Tibial nerve (tissue), 4 donors: Measurements from ENCODE around the gene KCNIP3. TPM values are rescaled to one million over a fixed set of nuclear protein-coding genes. Genes with fewer than 3 reads are reported as not detected.
A peak's percentile ranks its signal among the peaks of the same experiment; 100 is the strongest.

ENCODE experiments used
- DNase-seq, 2 donors: peaks; one replicate each; pipeline ENCODE4 v3.0.0-alpha.2; 2019; ENCODE audit warnings: low spot score in 2 of 2
- H3K27ac ChIP-seq, 4 donors: fragments of 200-600 bp; sonication (generic) in 3 of 4; one replicate each; pipeline ENCODE4 v1.5.1; 2017 to 2019; ENCODE audit warnings: mild to moderate bottlenecking in 1 of 4
- H3K27me3 ChIP-seq, 2 donors: fragments of 200-600 bp; sonication (generic) in 1 of 2; one replicate each; pipeline versions ENCODE4 v1.5.1 to v1.6.0; 2017 to 2019
- H3K36me3 ChIP-seq, 3 donors: fragments of 200-600 bp; sonication (generic); one replicate each; pipeline ENCODE4 v1.5.1; 2018 to 2019
- H3K4me1 ChIP-seq, 4 donors: fragments of 200-600 bp; sonication (generic) in 3 of 4; one replicate each; pipeline ENCODE4 v1.5.1; 2017 to 2019
- H3K4me3 ChIP-seq, 4 donors: fragments of 200-600 bp; sonication (generic) in 3 of 4; one replicate each; pipeline ENCODE4 v1.5.1; 2017 to 2019; ENCODE audit warnings: mild to moderate bottlenecking in 1 of 4, moderate library complexity in 1 of 4
- H3K9me3 ChIP-seq, 4 donors: fragments of 200-600 bp; sonication (generic) in 3 of 4; one replicate each; pipeline ENCODE4 v1.5.1; 2017 to 2019
- CTCF ChIP-seq, 5 experiments: fragments of 200-600 bp in 3 of 5; fragments of 450-650 bp in 2 of 5; sonication (generic) in 3 of 5; IDR thresholded peaks; one replicate each; pipeline ENCODE4 v1.5.1; 2016 to 2019; ENCODE audit warnings: antibody characterized with exemption in 5 of 5, mild to moderate bottlenecking in 3 of 5, moderate library complexity in 2 of 5
- EP300 ChIP-seq, 2 donors: sonication (generic); formaldehyde crosslinking; IDR thresholded peaks; one replicate each; pipeline ENCODE4 v1.6.1; 2017; ENCODE audit warnings: antibody characterized with exemption in 2 of 2, mild to moderate bottlenecking in 1 of 2
- POLR2A ChIP-seq, 2 donors: fragments of 450-650 bp; IDR thresholded peaks; one replicate each; pipeline ENCODE4 v1.6.1; 2017; ENCODE audit warnings: antibody characterized with exemption in 2 of 2, mild to moderate bottlenecking in 2 of 2, moderate library complexity in 2 of 2
- WGBS, 2 donors: methylation state at CpG; one replicate each; pipeline ENCODE4 v1.1.5; 2018; 5-methylcytosine and 5-hydroxymethylcytosine counted together
- total RNA-seq, 4 donors: library from RNA; depleted of rRNA; stranded (reverse); fragments of >200 nt; gene quantifications; one replicate each; pipeline ENCODE4 v1.1.0, GENCODE V29; 2016

KCNIP3 gene
- total RNA-seq, 4 donors from 2014 or later, result 35.1 to 90.8 (median 50.2) TPM

- Histone ChIP-seq H3K9me3 (no peaks in the 10 kb centered on the region), H3K36me3 (no peaks in the 10 kb centered on the region), H3K4me1 (peaks cover 0 to 35% (median 7%) of the 10 kb centered on the region in 4 donors), H3K27me3 (peaks cover 0 to 17% of the 10 kb centered on the region in 2 donors), H3K4me3 (peak overlapping the region in 2 of 4 donors; percentile 4 to 84), H3K27ac (peak overlapping the region in 2 of 4 donors; percentile 75 to 86)
- no peak for DNase-seq
- WGBS, 2 donors, result 70 to 73% methylated on average over 19 to 22 of the region's 22 CpGs
- TF ChIP-seq EP300 (IDR thresholded peaks at IDR 0.05), result no peak
- no peak for TF ChIP-seq CTCF (IDR thresholded peaks at IDR 0.05)
- TF ChIP-seq POLR2A (IDR thresholded peaks at IDR 0.05), result no peak
These were observed 50.8 kb downstream of the KCNIP3 start for GRCh38 chr2:95347681-95348608.

- TF ChIP-seq EP300 (IDR thresholded peaks at IDR 0.05) (no peak), POLR2A (IDR thresholded peaks at IDR 0.05) (no peak), CTCF (IDR thresholded peaks at IDR 0.05) (no peak)
- WGBS, 2 donors, result 42 to 49% methylated on average over 9 to 12 of the region's 12 CpGs
- H3K36me3 ChIP-seq, result no peaks in the 10 kb centered on the region
- H3K27me3 ChIP-seq, result peaks cover 0 to 13% of the 10 kb centered on the region in 2 donors
- H3K27ac ChIP-seq, result peak overlapping the region in 1 of 4 donors; percentile 86
- no peak for DNase-seq
- no peaks in the 10 kb centered on the region for H3K9me3 ChIP-seq
- H3K4me3 ChIP-seq, result peak overlapping the region in 1 of 4 donors; percentile 84
- peaks cover 0 to 35% (median 7%) of the 10 kb centered on the region in 4 donors for H3K4me1 ChIP-seq
These were observed 51.7 kb downstream of the KCNIP3 start for GRCh38 chr2:95348609-95349567.

- 63 to 72% methylated on average over 6 to 12 of the region's 12 CpGs for WGBS, 2 donors
- Histone ChIP-seq H3K27me3 (peaks cover 0 to 4% of the 10 kb centered on the region in 2 donors), H3K36me3 (peaks cover 0 to under 1% (median 0%) of the 10 kb centered on the region in 3 donors), H3K4me3 (no peak overlapping the region), H3K4me1 (peaks cover 0 to 35% (median 7%) of the 10 kb centered on the region in 4 donors), H3K9me3 (no peaks in the 10 kb centered on the region), H3K27ac (peak overlapping the region in 1 of 4 donors; percentile 22)
- TF ChIP-seq EP300 (IDR thresholded peaks at IDR 0.05) (no peak), CTCF (IDR thresholded peaks at IDR 0.05) (no peak), POLR2A (IDR thresholded peaks at IDR 0.05) (no peak)
- no peak for DNase-seq
These were observed 52.6 kb downstream of the KCNIP3 start for GRCh38 chr2:95349568-95350322.

DNA sequence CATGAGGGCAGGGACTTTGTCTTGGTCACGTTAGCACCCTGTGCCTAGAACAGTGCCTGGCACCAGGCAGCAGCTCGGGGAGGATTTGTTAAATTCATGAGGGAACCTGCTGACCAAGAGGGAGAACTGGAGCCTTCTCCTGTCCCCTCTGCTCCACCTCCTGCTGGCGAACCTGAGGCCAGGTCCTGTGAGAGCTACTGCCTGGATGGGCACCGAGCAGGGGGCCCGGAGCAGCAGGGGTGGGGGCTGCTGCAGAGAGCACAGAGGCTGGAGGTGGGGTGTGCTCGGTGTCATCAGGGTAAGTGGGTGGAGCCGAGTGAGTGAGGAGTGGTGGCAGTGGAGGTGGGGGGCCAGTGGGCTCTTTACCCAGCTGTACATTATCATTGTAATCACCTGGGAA, 53.2 kb downstream of the KCNIP3 start:
- H3K36me3 ChIP-seq, result peaks cover 0 to 7% (median 0%) of the 10 kb centered on the region in 3 donors
- 74 to 84% methylated on average over 7 of the region's 7 CpGs for WGBS, 2 donors
- H3K9me3 ChIP-seq, result no peaks in the 10 kb centered on the region
- no peaks in the 10 kb centered on the region for H3K27me3 ChIP-seq
- DNase-seq, result no peak
- H3K4me3 ChIP-seq, result no peak overlapping the region
- TF ChIP-seq EP300 (IDR thresholded peaks at IDR 0.05), result no peak
- TF ChIP-seq CTCF (IDR thresholded peaks at IDR 0.05), result no peak
- TF ChIP-seq POLR2A (IDR thresholded peaks at IDR 0.05), result no peak
- no peak overlapping the region for H3K27ac ChIP-seq
- peaks cover 0 to 29% (median 3%) of the 10 kb centered on the region in 4 donors for H3K4me1 ChIP-seq
